Limb (tissue), 2 donors: ENCODE measurements around the gene MMP28.

Experiments used
- DNase-seq, 2 donors: peaks; one replicate each; pipeline ENCODE4 v3.0.0-alpha.2; 2016; ENCODE audit errors: extremely low spot score in 2 of 2

The MMP28 gene

DNA sequence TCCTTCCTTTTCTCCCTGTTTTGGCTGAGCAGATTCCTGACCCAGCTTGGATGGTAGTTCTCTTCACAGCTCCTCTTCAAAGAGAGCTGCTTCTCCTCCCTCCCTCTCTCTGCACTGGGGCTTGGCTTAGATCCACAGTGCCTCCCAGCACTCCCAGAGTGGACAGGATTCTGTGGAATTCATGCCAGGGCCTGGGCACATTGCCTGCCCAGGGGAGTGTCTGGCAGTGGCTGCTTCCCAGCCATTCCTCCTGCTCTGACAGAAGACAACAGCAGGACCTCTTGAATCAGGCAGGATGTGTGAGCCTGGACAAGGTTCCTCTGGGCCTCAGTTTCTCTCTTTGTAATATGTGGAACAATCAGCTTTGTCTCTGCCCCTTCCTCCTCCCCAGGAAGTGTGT is 4.5 kb upstream of the MMP28 start:
- peak; percentile 38 to 70 for DNase-seq

DNA sequence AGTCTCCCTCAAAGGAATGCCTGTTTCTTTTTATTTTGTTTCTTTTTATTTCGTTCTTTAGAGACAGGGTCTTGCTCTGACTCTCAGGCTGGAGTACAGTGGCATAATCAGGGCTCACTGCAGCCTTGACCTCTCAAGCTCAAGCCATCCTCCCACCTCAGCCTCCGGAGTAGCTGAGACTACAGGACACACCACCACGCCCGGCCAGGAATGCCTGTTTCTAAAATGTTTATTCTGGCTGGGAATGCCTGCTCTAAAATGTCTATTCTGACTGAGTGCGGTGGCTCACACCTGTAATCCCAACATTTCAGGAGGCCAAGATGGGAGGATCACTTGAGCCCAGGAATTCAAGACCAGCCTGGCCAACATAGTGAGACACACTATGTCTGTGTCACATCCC is 2.5 kb upstream of the MMP28 start:
- no peak for DNase-seq

DNA sequence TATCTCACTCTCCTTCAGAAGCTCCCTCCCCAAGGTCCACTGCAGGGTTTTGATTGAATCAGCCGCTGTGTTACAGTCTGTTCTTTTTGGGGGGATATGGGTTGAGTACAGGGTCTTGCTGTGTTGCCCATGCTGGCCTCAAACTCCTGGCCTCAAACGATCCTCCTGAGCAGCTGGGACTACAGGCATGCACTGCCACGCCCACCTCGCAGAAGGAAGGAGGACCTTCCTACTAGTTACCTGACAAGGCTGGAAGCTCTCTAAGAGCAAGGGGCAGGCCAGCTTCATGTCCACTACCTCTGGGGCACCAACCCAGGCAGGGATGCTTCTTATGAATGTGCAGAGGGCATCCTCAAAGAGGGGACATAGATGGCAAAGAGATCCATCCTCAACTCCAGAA is 1.9 kb upstream of the MMP28 start:
- DNase-seq: no peak

DNA sequence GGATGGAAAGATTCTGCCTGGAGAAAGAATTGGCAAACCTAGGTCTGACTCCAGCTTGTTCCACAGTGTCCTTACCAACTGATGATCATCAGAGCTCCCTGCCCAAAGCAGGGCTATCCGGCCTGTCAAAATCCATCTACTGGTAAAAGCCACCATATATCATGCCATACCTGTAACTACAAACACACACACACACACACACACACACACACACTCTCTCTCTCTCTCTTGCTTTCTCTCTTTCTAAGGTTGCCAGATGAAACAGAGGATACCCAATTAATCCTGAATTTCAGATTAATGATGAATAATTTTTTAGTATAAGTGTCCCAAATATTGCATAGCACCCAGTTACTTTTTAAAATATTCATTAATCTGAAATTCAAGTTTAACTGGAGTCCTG is 1.5 kb upstream of the MMP28 start:
- no peak for DNase-seq

DNA sequence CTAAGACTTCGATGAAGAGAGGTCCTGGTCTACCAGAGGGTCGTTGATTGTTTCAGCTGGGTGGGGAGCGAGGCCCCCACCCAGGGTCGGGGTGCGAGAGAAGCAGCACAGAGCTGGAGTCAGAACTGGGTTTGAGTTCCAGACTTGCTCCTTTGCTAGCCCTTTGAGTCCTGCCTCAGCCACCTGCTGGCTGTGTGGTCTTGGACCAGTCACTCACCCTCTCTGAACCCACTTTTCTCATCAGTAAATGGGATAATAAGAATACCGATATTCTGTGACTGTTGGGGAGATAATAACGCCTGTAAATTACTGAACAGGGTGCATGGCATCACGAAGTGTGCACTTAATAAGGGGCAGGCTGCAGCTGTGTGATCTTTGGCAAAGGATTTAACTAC is 427 bp upstream of the MMP28 start:
- no peak for DNase-seq

DNA sequence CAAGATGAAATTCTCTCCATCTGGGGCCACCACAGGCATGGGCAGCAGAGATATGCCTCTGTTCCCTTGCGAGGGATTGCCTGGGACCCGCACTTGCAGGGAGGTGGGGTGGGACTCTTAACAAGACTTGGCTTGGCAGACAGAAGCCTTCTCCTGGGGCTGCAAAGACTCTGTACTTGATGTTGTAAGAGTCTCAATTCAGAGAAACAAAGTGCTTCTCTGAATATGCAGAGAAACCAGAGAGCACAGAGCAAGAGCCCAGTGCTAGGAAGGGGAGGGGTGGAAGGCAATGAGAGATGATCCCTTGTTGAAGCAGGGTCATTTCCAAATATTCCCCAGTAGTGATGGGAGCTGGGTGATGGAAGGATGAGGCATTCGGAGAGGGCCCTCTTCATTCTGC is 2.2 kb downstream of the MMP28 start:
- DNase-seq: no peak

DNA sequence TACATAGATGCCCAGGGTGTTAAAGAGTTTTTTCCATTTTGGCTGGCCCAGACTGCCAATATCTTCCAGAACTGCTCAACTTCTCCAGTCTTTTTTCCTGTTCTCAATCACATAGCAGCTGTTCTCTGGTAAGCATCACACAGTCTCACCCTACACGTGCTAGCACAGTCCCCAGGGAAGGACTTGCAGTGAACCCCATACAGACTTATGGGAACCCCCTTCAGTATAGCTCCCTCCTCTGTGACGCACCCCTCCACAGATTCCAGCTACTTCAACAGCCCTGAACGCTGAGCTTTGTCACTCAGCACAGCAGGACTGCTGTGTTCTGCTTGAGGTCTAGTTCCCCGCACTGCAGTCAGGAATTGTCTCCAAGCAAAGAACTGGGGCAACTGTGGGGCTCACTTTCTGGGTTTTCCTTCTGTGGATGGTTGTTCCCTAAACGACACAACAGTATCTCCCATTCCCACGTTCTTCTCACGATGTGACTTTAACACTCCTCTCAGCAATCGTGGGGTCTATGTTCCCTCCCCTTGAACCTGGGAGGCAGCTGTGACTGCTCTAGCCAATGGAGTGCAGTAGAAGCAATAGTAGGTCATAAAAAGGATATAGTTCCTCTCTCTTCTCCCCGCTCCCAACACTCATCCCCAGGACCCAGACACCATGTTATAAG is 3.6 kb downstream of the MMP28 start:
- no peak for DNase-seq

DNA sequence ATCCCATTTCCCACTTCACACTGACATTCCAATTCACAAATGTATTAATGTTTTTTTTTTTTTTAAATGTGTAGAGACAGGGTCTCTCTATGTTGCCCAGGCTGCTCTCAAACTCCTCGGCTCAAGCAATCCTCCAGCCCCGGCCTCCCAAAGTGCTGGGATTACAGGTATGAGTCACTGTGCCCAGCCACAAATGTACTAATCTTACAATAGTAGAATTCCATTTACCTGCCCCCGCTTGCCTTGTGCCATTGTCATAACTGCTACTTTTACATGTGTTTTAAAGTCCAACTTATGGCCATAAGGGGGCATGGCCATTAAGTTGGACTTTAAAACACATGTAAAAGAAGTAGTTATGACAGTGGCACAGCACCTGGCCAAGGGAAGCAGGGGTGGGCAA is 4.6 kb downstream of the MMP28 start:
- no peak for DNase-seq

DNA sequence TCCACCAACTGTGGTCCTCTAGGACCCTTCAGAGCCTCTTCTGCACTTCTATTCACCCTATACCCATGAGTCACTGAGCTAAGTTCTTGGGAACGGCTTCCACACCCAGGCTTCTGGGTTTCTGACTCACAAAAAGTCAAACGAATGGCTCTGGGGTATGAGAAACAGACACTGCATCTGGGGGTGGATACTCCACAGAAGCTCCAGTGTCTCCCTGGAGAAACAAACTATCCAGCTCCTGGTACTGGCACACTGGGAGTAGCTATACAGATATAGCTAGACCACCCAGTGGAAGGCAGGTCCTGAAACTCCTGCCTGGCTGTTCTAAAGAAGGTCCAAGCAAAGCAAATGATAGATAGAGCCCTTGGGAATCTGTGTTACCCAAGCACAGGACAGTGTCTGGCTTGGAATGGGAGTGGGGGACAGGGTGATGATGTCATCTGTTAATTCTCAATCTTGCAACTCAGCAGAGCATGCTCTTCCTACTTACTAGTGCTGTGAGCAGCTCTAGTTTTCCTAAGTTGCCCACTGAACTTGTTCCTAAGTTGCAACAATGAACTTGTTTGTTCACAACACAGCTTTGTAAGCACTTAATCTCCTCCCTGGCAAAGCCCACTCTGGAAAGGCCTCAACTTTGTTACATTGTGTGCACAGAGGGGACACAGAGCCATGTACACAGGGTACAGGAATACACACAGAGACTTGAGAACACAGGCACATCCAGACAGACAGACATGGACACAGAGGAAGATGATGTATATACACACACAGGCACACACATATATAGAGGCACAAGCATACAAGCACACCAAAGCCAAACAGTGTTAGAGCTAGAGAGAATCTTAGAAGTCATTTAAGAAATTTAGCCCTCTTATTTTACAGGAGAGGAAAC is 6.7 kb downstream of the MMP28 start:
- DNase-seq: no peak

DNA sequence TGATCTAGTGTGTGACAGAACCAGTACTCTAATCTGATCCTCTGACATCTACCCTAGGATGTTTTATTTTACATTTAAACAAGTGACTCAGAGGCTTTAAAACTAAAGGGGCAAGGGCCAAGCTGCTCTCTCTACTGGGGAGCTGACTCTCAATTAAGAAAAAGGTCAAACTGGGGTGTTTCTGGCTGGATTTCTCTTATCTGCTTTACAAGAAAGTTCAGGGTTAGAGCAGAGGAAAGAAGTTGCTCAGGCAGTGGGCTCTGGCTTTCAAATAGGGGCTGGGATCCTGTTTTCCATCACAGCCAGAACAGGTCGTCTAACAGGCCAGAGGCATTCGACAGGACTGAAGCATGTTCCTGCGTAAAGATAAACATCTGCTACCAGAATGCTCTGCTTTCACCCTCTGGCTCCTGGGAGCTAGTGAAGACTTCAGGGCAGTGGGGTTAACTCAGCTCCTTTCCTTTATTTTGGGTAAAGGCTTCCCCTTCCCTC is 8.5 kb downstream of the MMP28 start:
- DNase-seq: no peak

DNA sequence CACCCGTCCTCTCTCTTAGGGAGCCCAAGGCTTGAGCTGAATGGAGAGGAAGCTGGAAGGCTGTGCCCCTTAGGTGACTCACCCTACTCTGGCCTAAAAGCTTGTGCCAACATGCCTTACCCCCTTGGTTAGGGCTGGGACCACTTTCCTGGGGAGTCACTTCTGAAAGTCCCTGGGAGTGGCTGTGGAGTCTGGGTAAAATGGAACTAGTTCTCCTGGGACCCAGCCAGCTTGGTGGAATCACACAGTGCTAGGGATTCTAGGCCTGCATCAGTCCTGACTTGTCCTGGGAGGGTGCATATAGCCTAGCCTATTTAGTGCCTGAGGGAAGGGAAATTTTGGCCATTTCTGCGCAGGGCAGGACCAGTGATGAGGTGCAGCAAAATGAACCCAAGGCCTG is 10.5 kb downstream of the MMP28 start:
- no peak for DNase-seq

DNA sequence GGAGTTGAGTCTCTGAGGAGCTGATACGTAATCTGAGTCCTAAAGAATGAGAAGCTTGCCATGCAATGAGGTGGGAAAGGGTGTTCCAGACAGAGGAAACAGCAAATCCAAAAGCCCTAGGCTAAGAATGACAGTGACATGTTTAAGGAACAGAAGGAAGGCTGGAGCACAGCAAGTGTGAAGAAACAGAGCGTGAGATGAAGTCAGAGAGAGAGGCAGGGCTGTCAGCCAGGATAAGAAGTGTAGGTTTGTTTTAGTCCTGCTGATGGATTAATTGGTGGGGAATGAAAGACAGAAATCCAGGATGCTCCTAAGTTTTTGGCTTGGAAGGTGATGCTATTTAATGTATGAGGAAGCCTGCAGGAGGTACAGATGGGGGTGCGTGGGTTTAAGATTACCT is 14.5 kb downstream of the MMP28 start:
- DNase-seq: no peak

DNA sequence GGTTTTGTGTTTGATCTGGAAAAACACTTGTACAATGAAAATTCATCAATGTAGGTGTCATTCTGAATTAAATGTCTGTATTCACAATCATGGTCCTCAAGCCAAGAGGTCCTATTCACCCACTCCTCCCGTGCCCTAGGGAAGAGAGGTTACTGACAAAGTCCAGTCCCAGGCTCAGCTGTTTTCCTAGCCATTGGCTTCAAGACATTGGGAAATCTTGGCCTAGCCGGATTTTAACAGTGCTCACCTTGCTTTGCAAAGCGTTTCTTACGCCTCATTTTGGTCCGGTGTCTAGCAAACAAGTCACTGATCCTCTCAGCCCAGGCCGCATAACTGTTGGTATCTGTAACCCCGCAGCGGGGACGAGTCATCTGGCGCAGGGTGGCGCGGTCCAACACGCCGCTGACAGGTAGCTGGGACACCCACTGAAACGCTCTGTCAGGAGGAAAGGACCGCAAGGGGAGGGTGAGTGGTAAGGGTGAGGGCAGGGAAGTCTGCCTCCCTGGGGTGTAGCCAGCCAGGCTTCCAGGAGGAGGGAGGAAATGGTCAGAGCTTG is 16.7 kb downstream of the MMP28 start:
- no peak for DNase-seq

DNA sequence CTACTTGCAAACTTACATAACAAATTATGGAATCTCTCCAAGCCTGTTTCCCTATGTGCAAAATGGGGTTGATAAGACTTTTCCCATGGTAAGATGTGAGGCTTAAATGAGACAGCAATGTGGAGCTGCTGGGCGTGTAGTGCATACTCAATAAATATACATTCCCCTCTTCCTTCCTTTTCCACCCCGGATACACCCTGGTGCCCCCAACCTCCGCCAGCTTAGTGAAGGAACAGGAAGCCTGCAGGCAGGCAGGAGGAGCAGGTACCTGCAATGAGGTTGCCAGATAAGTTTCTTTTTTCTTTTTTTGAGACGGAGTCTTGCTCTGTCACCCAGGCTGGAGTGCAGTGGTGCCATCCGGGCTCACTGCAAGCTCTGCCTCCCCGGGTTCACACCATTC is 19.9 kb downstream of the MMP28 start:
- no peak for DNase-seq

DNA sequence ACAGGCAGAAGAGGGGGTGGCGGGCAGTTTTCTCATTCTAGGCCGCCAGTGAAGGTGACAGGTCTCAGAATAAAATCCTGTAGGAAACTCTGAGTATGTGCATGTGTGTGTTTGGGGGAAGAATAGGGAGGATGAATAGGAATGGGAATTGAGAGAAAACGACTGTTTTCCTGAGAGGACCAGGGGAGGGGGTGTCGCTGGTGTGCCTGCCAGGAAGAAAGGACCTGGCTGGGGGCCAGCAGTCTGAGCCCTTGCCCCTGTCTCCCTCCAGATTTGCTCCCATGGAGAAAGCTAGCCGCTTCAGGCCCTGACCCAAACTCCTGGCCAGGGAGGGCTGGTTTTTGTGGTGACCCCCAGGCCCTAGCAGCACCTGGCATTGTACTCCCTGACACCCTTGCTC is 20.4 kb downstream of the MMP28 start:
- peak in 1 of 2 donors; percentile 46 for DNase-seq

DNA sequence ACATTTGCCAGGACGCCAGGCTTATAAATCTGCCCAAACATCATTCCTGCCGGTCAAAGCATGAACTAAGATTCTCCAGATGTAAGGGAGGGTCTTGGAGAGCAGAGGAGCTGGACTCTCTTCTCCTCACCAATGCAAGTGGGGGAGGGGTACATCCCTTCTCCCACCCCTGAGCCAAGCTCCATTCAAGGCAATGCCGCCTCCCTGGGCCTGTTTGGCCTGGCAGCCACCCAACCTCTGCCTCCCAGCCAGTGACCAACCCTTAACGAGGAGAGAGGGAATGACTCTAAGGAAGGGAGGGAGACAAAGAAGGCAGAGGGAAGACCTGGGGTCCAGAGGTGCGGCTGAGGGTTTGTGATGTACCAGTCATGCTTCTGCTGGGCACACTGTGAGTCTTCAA is 20.9 kb downstream of the MMP28 start:
- peak in 1 of 2 donors; percentile 74 for DNase-seq

DNA sequence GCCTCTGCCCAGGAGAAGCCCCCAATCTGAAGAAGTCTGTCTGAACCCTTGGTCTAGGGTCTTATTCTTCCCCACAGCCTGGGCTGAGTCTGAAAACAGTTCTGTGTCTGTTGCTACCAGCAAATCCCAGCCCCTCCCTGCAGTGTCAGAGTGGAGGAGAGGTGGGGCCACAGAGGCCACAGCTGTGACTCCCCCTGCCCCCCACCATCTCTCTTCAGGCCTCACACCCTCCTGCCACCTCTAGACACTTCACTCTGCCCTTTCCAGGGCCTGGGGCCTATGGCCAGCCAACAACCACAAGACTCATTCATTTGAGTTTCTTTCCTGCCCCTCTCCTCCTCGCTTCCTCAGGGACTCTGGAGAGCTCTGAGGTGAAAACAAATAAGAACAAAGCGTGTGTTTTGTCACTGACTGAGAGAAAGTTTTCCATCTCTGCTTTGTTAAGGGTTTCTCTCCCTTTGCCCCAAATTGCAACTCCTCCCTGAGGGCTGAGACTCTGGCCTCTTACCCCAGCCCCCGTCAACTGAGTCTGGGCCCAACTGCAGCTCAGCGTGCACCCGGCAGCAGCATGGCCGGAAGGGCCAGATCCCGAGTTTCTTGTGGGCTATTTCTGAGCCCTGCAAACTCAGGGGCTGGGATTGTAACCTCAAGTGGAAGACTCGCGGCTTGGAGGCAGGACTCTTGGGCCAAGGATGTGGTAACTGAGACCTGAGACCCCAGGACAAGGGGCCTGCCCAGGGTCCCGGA is 21.6 kb downstream of the MMP28 start:
- no peak for DNase-seq

DNA sequence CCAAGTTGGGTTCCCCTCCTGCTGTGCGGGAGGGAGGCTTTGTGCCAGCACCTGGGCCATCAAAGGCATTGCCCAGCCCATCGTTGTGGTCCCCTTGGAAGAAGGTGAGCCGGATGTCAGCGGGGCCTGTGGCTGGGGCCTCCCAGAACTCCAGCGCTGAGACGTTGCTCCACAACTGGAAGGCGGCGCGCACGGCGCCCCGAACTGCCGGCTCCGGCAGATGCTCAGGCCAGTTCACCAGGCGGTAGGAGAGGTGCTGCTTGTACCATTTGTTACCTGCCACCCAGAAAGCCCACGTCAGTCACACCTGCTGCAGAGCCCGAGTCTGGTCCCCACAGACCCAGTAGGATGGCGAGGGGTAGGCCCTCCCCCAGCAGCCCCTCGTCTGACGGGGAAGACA is 22.3 kb downstream of the MMP28 start:
- DNase-seq: no peak

DNA sequence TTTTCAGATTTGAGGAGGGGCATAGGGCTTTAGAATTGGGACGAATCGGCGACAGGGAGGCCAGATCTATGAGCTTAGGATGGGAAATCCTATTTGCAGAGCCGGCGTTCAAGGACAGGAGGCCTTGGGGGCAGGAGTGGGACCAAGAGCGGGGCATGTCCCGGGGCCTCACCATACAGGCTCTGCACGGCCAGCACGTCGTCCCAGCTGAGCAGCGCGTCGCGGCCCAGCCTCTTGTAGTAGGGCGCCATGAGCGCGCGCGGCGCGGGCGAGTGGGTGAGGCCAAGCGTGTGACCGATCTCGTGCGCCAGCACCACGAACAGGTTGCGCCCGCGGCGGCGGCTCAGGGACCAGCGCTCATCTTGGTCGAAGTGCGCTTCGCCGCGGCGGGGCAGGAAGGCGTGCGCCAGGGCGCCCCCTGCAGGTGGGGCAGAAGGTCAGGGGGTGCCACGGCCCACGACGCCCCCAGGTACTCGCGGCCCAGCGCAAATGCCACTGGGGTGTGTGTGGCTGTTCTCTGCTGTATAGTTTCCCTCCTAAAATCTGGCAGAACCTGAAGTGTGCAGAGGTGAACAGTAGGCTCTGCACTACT is 25.4 kb downstream of the MMP28 start:
- DNase-seq: no peak

DNA sequence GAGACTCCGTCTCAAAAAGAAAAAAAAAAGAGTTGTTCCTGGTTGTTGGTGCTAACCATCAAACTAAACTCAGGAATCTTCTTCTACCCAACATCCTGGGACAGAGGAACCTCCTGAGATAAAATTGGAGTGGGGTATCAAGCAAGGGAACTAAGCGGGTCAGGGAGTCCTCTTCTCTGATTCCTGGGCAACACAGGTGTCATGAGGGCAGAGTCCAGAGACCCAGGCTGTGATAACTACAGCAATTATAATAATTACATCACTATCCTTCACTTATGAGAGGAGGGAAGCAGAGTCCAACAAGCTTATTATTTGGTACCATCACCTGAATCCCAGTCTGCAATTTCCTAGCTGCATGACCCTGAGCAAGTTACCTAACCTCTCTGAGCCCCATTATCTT is 26.6 kb downstream of the MMP28 start:
- no peak for DNase-seq

DNA sequence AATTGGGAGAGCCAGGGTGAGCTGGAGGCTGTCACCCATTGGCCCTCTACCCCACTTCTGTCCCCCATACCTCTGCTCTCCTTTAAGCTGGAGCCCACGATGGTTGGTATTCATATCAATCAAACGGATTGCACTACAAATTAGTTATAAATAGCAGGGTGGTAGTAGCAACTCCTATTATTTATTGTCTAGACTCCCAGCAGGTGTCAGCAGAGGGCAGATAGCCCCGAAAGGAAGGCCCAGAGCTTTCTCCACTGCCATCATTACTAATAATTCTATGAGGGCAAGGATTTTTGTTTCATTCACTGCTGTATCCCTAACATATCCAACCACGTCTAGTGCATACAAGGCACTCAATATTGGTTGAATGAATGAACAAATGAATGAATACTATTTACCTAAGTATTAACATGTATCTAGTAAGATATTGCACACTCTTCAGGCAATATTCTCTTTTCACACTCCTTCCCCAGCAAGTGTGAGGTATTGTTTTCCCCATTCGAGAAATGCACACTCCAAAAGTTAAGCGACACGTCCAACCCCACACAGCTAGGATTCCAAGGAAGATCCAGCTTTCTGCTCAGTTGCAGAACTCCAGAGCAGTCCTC is 28.4 kb downstream of the MMP28 start:
- DNase-seq: no peak
